ENCODE results near the gene EIF4A3. TPM values are rescaled to one million over a fixed set of nuclear protein-coding genes. Genes with fewer than 3 reads are reported as not detected.

The EIF4A3 gene
- total and polyA plus RNA-seq, 10 of the 15 experiments (the other 5 are each of a cell fraction or from before 2014, with no cell fraction given): 53.3 to 225 (median 103) TPM

DNA sequence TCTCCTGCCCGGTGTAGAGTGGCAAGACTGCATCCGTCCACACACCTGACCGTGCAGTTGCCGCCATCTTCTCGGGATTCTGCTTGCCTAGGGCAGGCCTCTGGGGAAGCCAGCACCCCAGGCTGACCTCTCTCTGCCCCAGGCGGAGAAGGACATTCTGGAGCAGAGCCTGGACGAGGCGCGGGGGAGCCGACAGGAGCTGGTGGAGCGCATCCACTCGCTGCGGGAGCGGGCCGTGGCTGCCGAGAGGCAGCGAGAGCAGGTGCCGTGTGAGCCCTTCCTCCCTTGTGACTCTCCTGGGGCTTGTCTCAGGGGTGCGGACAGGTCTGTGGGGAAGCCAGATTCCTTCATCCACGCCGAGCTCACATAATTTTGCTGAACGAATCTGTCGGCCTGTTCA is 42.7 kb upstream of the EIF4A3 start:
- Histone ChIP-seq H3K36me3 (ENCODE audit: control insufficient read depth in 2 of 2, insufficient read depth in 2 of 2, low read length in 1 of 2) (no peaks in the 10 kb centered on the region), H3K4me1 (ENCODE audit: control insufficient read depth, insufficient read depth, low read length) (no peaks in the 10 kb centered on the region), H2AFZ (ENCODE audit: control insufficient read depth, low read depth, low read length) (no peak overlapping the region), H3K79me2 (ENCODE audit: control insufficient read depth, insufficient read depth, low read length) (no peaks in the 10 kb centered on the region), H4K20me1 (ENCODE audit: control insufficient read depth, insufficient read depth) (no peaks in the 10 kb centered on the region), H3K4me3 (no peak overlapping the region), H3K27ac (ENCODE audit: control insufficient read depth, insufficient read depth) (no peak overlapping the region), H3K9me3 (replicated peaks; ENCODE audit: control insufficient read depth, insufficient read depth, low read length) (peaks cover 2% of the 10 kb centered on the region; the same call in 1 of the 3 replicates), H3K9ac (ENCODE audit: control insufficient read depth, insufficient read depth, low read length) (no peak overlapping the region), H3K4me2 (ENCODE audit: control insufficient read depth, insufficient read depth) (no peak overlapping the region), H3K27me3 (replicated peaks in 1 of 2; ENCODE audit: control insufficient read depth in 2 of 2, insufficient read depth in 2 of 2, low read length in 1 of 2) (no peaks in the 10 kb centered on the region; a peak in 1 of 4 replicates)
- CTCF ChIA-PET: interaction anchor here (0.6 kb wide), 1 partner anchor 204 kb away, joined by 4 read pairs; no protein-coding TSS in a partner anchor
- SMC1A ChIA-PET (ENCODE audit: uncharacterized antibody, unreplicated experiment): no interaction called here
- in situ Hi-C loops (cut with MboI) (no loop called here), intact Hi-C loops (cut with micrococcal nuclease; ENCODE audit: unreplicated experiment) (loop anchor here (10.0 kb wide), 2 partner anchors 145 to 175 kb away; no protein-coding TSS in a partner anchor)
- POLR2A ChIA-PET: no interaction called here
- FAIRE-seq (no peak), ATAC-seq (no peak), DNase-seq (ENCODE audit: low read depth, low spot score) (no peak)
- RAD21 ChIA-PET (ENCODE audit: unreplicated experiment): no interaction called here
- no TSS peak for BruUV-seq (replicated peaks)
- WGBS (ENCODE audit: insufficient coverage, insufficient replicate concordance, low lambda C conversion rate, missing lambda C conversion rate): 70% methylated on average over 16 of the region's 23 CpGs
- no peak for TF ChIP-seq SUZ12 (IDR thresholded peaks at IDR 0.05; ENCODE audit: unreplicated experiment)

DNA sequence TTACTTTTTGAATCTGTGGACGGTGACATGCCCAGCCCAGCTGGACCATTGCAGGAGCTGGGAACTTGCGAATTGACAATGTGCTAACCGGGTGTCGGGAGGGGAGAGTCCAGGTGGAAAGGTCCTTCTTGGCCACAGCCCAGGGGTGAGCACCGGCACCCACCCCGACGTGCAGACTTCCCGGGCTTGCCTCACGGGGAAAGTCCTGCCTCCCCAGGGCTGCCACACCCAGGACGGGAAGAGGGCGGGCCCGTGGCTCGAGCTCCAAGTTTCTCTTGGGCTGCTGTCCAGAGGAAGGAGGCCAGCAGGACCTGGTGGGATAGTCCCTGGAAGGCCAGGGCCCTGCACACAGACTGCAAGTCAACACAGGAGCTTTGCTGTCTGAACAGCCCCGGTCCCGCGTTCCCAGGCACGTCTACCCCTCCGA is 40.6 kb upstream of the EIF4A3 start:
- BruUV-seq (replicated peaks): no TSS peak
- DNase-seq (ENCODE audit: low read depth, low spot score) (no peak), FAIRE-seq (no peak), ATAC-seq (no peak)
- POLR2A ChIA-PET: no interaction called here
- WGBS (ENCODE audit: insufficient coverage, insufficient replicate concordance, low lambda C conversion rate, missing lambda C conversion rate): 73% methylated on average over 14 of the region's 18 CpGs
- CTCF ChIA-PET: interaction anchor here (1.4 to 2.0 kb wide), 2 partner anchors 9 to 86 kb away, joined by 5 read pairs; partner anchors contain the start of gene GAA
- Histone ChIP-seq H3K27me3 (replicated peaks in 1 of 2; ENCODE audit: control insufficient read depth in 2 of 2, insufficient read depth in 2 of 2, low read length in 1 of 2) (no peaks in the 10 kb centered on the region; a peak in 2 of 4 replicates), H3K9me3 (replicated peaks; ENCODE audit: control insufficient read depth, insufficient read depth, low read length) (no peaks in the 10 kb centered on the region), H3K4me1 (ENCODE audit: control insufficient read depth, insufficient read depth, low read length) (no peaks in the 10 kb centered on the region), H2AFZ (ENCODE audit: control insufficient read depth, low read depth, low read length) (no peak overlapping the region), H3K36me3 (ENCODE audit: control insufficient read depth in 2 of 2, insufficient read depth in 2 of 2, low read length in 1 of 2) (no peaks in the 10 kb centered on the region), H3K4me3 (no peak overlapping the region), H3K9ac (ENCODE audit: control insufficient read depth, insufficient read depth, low read length) (no peak overlapping the region), H4K20me1 (ENCODE audit: control insufficient read depth, insufficient read depth) (no peaks in the 10 kb centered on the region), H3K79me2 (ENCODE audit: control insufficient read depth, insufficient read depth, low read length) (no peaks in the 10 kb centered on the region), H3K4me2 (ENCODE audit: control insufficient read depth, insufficient read depth) (no peak overlapping the region), H3K27ac (ENCODE audit: control insufficient read depth, insufficient read depth) (no peak overlapping the region)
- in situ Hi-C loops (cut with MboI) (no loop called here), intact Hi-C loops (cut with micrococcal nuclease; ENCODE audit: unreplicated experiment) (no loop called here)
- RAD21 ChIA-PET (ENCODE audit: unreplicated experiment): no interaction called here
- SMC1A ChIA-PET (ENCODE audit: uncharacterized antibody, unreplicated experiment): no interaction called here
- TF ChIP-seq, protein P1, sequence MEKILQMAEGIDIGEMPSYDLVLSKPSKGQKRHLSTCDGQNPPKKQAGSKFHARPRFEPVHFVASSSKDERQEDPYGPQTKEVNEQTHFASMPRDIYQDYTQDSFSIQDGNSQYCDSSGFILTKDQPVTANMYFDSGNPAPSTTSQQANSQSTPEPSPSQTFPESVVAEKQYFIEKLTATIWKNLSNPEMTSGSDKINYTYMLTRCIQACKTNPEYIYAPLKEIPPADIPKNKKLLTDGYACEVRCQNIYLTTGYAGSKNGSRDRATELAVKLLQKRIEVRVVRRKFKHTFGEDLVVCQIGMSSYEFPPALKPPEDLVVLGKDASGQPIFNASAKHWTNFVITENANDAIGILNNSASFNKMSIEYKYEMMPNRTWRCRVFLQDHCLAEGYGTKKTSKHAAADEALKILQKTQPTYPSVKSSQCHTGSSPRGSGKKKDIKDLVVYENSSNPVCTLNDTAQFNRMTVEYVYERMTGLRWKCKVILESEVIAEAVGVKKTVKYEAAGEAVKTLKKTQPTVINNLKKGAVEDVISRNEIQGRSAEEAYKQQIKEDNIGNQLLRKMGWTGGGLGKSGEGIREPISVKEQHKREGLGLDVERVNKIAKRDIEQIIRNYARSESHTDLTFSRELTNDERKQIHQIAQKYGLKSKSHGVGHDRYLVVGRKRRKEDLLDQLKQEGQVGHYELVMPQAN (conservative IDR thresholded peaks at IDR 0.05): no peak
- TF ChIP-seq PAX8 (IDR thresholded peaks at IDR 0.05): no peak
- TF ChIP-seq RUNX3 (IDR thresholded peaks at IDR 0.05; ENCODE audit: low read length): no peak
- TF ChIP-seq, protein P2, sequence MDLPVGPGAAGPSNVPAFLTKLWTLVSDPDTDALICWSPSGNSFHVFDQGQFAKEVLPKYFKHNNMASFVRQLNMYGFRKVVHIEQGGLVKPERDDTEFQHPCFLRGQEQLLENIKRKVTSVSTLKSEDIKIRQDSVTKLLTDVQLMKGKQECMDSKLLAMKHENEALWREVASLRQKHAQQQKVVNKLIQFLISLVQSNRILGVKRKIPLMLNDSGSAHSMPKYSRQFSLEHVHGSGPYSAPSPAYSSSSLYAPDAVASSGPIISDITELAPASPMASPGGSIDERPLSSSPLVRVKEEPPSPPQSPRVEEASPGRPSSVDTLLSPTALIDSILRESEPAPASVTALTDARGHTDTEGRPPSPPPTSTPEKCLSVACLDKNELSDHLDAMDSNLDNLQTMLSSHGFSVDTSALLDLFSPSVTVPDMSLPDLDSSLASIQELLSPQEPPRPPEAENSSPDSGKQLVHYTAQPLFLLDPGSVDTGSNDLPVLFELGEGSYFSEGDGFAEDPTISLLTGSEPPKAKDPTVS (IDR thresholded peaks at IDR 0.05; ENCODE audit: low read depth, low read length): no peak
- TF ChIP-seq SIX5 (IDR thresholded peaks at IDR 0.05; ENCODE audit: low read depth, low read length, severe bottlenecking): no peak
- TF ChIP-seq SPI1 (IDR thresholded peaks at IDR 0.05; ENCODE audit: borderline replicate concordance, insufficient read depth, low read depth, low read length): no peak
- no peak for TF ChIP-seq NR2C2 (IDR thresholded peaks at IDR 0.05; ENCODE audit: borderline replicate concordance, control insufficient read depth, insufficient read length, low read depth)
- no peak for TF ChIP-seq ZNF384 (IDR thresholded peaks at IDR 0.05; ENCODE audit: borderline replicate concordance, low read depth, low read length)
- TF ChIP-seq, protein P3, sequence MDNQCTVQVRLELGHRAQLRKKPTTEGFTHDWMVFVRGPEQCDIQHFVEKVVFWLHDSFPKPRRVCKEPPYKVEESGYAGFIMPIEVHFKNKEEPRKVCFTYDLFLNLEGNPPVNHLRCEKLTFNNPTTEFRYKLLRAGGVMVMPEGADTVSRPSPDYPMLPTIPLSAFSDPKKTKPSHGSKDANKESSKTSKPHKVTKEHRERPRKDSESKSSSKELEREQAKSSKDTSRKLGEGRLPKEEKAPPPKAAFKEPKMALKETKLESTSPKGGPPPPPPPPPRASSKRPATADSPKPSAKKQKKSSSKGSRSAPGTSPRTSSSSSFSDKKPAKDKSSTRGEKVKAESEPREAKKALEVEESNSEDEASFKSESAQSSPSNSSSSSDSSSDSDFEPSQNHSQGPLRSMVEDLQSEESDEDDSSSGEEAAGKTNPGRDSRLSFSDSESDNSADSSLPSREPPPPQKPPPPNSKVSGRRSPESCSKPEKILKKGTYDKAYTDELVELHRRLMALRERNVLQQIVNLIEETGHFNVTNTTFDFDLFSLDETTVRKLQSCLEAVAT (IDR thresholded peaks at IDR 0.05): no peak
- TF ChIP-seq JUNB (IDR thresholded peaks at IDR 0.05): no peak
- no peak for TF ChIP-seq IRF4 (IDR thresholded peaks at IDR 0.05; ENCODE audit: low read depth, low read length)
- TF ChIP-seq BHLHE40 (IDR thresholded peaks at IDR 0.05; ENCODE audit: borderline replicate concordance in 1 of 2, low read depth in 2 of 2, low read length in 1 of 2): no peak
